Retinal pigment epithelial cell (primary cell): ENCODE data around the gene VGLL2.
A peak's percentile ranks its signal among the peaks of the same experiment; 100 is the strongest.

Source experiments
- DNase-seq: peaks from one replicate; pipeline ENCODE4 v3.0.0-alpha.2; 2010; ENCODE audit warnings: low read depth
- H3K4me3 ChIP-seq: 2 replicates; pipeline ENCODE4 v1.5.1; 2011; ENCODE audit warnings: mild to moderate bottlenecking, low read length, control low read depth, moderate library complexity
- TF ChIP-seq, protein P1 (sequence below): conservative IDR thresholded peaks from 2 replicates; pipeline ENCODE4 v1.5.1; 2011; ENCODE audit warnings: low read depth, low read length, control low read depth, inconsistent platforms

VGLL2 gene, protein sequence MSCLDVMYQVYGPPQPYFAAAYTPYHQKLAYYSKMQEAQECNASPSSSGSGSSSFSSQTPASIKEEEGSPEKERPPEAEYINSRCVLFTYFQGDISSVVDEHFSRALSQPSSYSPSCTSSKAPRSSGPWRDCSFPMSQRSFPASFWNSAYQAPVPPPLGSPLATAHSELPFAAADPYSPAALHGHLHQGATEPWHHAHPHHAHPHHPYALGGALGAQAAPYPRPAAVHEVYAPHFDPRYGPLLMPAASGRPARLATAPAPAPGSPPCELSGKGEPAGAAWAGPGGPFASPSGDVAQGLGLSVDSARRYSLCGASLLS

DNA sequence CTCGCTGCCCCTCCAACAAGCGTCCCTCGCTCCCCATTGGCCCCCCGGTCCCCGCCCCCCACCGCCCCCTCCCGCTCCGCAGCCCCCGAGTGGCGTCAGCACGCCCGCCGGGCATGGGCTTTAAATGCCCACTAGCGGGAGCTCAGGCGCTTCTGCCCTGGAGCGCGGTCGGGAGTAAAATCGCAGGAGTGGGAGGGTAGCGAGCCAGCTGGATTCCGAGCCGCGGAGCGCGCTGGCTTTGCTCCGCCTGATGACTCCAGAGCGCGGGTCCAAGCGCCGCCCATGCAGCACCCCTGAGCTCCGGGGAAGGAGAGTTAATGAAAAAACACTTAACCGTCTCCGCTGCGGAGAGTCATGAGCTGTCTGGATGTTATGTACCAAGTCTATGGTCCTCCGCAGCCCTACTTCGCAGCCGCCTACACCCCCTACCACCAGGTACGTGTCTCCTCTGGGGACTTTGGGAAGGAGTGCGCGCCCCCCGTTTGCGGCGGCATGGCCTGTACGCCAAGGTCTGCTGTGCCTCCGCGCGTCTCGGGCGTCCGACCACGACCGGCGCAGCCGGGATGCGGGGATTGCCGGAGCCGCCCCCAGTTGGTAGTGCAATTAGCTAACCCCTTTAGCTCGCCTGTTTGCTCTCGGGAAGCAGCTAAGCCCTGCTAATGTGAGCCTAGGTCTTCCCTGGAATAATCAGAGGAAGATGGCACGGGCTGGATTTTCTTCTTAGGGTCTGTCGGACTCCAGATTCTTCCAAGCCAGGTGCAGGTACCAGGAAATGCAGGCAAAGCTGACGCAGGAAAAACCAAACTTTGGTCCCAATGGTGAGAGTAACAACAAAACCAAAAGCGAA, at the start of gene VGLL2:
Gene VGLL2 (plus strand): TSS at position 149 of the 847 bp plus-strand sequence. CDS start 206 bp downstream, at position 355.
- TF ChIP-seq, protein P1, sequence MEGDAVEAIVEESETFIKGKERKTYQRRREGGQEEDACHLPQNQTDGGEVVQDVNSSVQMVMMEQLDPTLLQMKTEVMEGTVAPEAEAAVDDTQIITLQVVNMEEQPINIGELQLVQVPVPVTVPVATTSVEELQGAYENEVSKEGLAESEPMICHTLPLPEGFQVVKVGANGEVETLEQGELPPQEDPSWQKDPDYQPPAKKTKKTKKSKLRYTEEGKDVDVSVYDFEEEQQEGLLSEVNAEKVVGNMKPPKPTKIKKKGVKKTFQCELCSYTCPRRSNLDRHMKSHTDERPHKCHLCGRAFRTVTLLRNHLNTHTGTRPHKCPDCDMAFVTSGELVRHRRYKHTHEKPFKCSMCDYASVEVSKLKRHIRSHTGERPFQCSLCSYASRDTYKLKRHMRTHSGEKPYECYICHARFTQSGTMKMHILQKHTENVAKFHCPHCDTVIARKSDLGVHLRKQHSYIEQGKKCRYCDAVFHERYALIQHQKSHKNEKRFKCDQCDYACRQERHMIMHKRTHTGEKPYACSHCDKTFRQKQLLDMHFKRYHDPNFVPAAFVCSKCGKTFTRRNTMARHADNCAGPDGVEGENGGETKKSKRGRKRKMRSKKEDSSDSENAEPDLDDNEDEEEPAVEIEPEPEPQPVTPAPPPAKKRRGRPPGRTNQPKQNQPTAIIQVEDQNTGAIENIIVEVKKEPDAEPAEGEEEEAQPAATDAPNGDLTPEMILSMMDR, result peak; percentile 12
- peak within 1 kb of the TSS; percentile 35 for H3K4me3 ChIP-seq
- DNase-seq, result no peak

DNA sequence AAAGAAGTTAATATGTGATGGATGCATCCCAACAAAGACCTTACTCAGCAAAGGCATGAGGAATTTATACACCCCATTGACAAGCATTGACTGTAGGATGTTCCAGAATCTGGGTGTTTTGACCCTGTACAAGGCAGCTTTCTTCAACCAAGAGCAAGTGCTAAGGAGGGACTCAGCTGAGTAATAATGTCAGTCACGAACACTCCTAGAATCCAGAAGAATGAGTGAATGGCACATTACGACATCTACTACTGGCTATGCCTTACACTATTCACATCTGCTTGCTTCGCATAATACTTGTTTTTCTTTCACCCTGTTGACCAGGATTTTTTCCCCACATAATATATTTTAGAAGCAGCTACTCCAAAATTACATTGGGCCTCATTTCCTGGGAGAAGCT, 42.5 kb upstream of the VGLL2 start:
- TF ChIP-seq, protein P1, result no peak
- no peak overlapping the region for H3K4me3 ChIP-seq
- no peak for DNase-seq

DNA sequence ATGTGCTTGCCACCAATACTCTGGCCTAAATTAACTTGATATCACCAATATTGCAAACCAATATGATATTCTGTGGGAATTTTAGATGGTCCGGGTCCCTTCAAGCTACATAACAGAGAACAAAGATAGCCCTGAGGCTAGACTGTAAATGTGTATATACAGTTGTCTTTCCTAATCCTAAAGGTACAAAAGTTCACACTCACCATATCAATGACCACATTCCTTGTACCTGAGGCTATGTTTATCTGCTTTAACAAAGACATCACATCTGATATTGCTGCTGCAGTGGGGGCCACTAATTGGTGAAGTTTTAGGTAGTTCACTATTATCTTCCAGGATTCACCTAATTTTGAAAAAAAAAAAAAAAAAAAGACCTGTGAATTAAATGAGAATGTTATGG, 38.6 kb upstream of the VGLL2 start:
- no peak overlapping the region for H3K4me3 ChIP-seq
- TF ChIP-seq, protein P1, result no peak
- DNase-seq, result no peak

DNA sequence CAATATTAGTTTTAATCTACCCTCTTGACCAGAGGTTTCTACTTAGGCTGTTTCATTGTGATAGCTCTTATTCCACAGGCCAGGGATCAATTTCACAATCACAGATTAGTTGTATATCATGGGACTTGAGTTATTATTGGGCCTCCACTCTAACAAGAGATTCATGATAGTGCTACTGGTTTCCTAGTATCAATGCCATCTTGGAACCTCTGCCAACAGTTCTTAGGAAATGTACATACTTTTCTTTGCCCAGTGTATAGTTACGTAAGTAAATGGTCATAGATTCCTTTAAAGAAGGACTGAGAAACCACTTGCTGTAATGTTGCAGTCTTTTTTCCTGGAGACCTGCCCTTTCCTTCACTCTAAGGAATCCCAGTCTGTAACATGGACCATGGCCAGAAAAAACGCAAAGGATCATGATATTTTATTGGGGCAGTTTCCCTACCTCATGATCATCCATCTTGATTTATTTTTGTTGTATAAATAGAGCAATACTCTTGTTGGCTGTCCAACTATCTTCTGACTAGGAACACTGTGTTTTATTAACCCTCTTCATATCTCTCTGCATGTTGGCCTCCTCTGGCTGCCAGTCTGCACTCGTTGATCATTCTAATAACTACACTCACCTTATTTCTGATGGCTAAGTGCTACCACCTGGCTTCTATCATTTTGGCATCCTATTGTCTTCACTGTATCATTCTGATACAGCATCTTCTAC, 38.0 kb upstream of the VGLL2 start:
- DNase-seq, result peak; percentile 5
- H3K4me3 ChIP-seq, result no peak overlapping the region
- TF ChIP-seq, protein P1, result no peak

DNA sequence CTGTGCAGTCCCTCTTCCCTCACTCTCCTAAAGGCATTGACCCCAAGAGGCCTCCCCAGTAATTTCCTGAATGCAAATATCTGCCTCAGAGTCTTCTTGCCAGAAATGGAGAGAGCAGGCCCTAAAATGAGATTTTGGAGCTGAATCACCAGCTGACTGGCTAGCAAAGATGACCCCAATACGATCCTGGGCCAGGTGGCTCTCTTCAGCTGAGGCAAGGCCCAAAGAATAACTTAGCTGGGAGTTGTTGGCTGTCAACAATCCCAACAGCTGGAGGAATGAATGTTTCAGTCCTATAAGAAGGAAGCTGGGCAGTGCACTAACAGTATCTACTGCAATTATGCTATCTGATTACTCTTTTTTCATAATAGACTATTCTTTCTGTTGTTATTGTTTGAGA, 37.2 kb upstream of the VGLL2 start:
- TF ChIP-seq, protein P1, result no peak
- DNase-seq, result no peak
- no peak overlapping the region for H3K4me3 ChIP-seq

DNA sequence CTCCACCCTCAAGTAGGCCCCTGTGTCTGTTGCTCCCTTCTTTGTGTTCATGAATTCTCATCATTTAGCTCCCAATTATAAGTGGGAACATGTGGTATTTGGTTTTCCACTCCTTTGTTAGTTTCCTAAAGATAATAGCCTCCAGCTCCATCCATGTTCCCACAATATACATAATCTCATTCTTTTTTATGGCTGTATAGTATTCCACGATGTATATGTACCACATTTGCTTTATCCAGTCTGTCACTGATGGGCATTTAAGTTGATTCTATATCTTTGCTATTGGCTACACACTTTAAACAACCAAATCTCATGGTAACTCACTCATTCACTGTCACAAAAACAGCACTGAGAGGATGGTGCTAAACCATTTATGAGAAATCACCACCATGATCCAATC, 35.5 kb upstream of the VGLL2 start:
- TF ChIP-seq, protein P1, result no peak
- no peak for DNase-seq
- H3K4me3 ChIP-seq, result no peak overlapping the region
